GF-D8 (cell line): ENCODE results near the gene RNF133.
"Not testable (repeated sequence)": the region's sequence is repeated elsewhere in the genome, so short reads cannot be mapped to it uniquely, and the experiment has no call there.

Experiments used
- DNase-seq: peaks from one replicate; lab custom pipeline; 2025; lab: John Stamatoyannopoulos, UW

The RNF133 gene

DNA sequence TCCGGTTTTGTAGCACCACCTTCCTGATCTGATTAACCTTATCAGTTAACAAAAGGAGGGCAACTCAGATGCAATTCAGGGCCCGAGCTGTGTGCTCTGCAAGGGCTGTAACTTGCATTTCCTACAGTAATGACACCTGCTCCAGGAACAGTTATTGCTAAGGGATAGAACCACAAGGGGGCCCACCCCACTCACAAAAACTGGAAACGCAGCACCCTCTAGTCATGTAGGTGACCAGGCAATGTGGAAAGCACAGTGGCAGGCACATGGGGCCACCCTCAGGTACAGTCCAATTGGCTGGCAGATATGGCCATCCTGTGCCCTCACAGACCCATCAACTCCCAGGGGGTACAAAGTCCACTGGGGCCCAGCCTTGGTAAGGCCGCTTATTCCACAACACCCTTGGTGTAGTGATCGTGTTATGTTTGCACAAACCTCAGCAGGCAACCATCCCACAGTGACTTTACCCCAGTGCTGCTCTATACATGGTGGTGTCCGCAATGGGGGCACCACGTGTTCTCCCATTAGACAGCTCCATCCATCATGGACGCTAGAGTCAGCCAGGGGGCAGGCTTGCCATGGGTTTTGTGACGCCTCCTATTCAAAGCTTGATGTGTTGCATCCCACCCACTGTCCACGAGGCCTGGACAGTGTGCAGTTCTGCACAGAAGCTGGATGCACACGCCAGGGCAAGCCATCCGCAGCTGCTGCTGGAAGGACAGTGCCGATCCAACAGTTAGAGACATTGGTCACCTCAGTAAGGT lies 9.4 kb downstream of the RNF133 start:
- no peak for DNase-seq

DNA sequence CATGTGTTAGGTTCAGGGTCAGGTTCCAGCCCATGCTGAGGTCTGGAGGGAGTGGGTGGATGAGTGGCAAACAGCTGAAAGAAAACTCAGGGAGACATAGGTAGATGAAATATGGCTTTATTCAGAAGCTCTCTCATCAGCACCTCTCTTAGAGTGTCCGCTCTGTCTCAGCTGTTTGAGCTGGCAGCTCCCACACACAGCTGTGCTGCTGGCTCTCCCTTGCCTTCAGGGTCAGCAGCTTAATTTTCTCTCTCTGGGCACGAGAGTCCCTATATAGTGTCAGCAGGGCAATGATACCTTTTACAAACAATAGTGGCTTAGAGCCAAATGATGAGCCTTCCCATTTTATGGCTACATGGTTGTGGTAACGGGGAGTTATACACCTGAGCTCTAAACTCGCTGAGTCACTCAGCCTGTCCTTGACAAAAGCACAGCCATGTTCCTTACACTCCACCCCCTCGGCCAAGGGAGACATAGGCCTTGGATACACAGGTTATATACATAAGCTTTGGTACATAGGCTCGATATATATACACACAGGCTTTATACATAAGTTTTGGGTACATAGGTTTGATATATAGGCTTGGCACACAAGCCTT lies 10.4 kb downstream of the RNF133 start:
- DNase-seq = no peak

DNA sequence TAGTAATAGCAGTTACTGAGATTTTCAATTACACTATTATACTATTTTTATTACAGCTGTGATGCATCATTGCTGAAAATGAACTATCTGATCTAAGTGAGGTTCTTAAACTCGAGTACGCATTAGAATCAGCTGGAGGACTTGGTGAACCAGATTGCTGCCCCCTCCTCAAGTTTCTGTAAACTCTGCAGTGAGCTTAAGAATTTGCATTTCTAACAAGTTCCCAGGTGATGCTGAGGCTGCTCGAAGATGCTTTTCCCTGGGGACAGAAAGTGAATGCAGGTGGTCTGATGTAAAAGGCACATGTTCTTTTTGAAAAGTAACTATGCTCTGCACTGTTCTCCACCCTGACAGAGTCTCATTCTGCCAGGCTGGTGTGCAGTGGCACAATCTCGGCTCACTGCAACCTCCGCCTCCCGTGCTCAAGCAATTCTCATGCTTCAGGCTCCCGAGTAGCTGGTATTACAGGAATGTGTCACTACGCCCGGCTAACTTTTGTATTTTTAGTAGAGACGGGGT lies 12.5 kb downstream of the RNF133 start:
- DNase-seq = no peak

DNA sequence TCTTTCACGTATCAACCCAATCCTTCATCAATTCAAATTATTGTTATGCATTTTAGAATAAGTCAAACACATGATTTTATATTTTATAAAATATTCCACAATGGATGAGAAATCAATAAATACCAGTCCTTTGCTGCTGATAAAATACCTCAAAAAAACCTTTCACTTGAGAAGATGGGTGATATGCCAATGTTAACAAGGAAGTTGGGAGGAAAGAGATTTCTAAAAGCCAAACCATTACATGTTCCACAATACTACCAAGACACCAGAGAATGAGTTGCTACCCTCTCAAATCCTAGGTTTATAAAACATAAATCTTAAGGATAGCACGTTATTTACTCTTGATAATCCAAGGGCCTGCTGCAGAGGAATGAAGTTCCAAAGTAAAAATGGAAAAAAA lies 14.4 kb downstream of the RNF133 start:
- no peak for DNase-seq

DNA sequence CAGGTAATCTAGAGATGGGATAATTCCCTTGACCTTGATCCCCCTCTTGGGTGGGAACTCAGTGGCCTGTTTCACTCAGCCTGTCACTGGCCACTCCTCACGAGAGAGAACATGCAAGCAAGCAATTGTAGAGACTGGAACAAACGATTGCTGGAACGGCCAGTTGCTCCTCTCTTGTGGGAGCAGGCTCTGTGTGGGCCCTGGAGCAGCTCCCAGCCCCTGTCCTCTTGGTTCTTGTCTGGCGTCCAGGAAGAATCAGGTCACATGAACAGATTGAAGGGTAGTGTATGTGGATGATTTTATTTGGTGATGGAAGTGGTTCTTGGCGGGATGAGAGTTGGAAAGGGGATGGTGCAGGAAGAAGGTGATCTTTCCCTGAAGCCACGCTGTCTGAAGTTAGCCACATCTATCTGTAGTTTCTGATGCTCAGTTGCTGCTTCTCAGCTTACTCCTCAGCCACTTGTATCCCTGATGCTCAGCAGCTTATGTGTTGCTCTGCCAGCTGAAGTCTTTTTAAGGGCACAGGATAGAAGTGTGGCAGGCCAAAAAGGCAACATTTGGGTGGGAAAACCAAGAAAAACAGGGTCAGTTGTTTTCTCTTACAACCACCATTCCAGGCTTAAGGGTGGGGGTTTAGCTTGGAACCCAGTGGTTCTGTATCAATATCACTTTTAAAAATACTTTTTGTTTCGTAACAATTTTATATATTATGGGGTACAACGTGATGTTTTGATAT lies 15.9 kb downstream of the RNF133 start:
- no peak for DNase-seq

DNA sequence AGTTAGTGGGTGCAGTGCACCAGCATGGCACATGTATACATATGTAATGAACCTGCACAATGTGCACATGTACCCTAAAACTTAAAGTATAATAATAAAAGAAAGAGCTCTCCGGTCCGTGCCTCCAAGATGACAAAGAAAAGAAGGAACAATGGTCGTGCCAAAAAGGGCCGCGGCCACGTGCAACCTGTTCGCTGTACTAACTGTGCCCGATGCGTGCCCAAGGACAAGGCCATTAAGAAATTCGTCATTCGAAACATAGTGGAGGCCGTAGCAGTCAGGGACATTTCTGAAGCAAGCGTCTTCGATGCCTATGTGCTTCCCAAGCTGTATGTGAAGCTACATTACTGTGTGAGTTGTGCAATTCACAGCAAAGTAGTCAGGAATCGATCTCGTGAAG lies 17.7 kb downstream of the RNF133 start:
- not testable (repeated sequence) for DNase-seq

DNA sequence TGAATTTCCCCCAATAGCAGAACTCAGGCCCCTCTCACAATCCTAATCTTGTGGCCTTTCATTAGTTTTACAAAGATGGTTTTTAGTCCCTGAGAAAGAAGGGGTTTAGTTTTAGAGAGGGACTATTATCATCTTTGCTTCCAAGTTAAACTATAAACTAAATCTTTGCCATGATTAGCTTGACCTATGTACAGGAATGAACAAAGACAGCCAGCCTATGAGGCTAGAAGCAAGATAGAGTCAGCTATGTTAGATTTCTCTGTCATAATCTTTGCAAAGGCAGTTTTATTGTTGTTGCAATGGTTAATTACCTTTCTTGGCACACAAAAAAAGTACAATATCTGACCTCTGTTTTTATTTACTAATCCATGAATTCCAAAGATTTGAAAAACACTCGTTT lies 19.1 kb downstream of the RNF133 start:
- no peak for DNase-seq

DNA sequence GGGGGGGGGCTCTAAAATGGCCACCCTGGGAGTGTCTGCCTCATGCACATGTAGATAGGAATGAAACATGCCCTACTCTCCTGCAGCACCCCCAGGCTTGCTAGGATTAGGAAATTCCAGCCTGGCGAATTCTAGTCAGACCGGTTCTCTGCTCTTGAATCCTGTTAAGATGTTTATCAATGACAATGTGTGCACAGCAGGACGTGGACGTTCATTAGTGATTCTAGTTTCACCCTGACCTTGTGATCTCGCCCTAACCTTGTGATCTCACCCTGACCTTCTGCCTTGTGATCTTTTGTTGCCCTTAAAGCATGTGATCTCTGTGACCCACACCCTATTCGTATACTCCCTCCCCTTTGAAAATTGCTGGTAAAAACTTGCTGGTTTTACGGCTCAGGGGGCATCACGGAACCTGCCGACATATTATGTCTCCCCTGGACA lies 19.6 kb downstream of the RNF133 start:
- not testable (repeated sequence) for DNase-seq

DNA sequence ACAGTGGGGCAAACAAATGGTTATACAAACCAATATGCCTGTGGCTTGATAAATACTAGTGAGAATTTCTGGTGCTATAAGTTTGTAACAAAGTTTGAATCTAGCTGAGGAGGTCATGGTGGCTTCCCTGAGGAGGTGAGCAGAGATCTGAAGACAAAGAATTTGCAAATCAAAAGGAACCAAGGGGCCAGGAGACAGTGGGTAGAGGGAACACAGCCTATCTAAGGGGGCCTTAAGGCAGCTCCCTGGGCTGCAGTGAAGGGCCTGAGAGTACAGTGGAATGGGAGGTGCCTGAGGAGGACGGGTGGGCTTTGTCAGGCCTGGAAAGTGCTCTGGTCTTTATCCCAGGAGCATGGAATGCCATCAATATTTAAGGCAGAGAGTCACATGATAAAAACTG lies 21.8 kb downstream of the RNF133 start:
- no peak for DNase-seq

DNA sequence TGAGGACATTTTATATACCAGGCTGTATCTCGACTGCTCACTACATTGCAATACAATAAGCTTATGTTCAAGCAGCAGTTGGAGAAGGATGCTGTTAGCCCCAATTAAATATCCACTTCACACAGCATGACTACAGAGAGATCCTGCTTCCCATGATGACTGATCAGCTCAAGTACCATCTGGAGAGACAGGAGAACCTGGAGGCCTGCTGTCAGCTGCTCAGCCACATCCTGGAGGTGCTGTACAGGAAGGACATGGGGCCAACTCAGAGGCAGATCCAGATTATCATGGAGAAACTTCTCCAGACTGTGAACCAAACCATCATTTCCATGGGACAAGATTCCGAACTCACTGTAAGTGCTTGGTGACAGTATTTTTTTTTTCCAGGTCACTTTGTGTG lies 22.5 kb downstream of the RNF133 start:
- DNase-seq = no peak

DNA sequence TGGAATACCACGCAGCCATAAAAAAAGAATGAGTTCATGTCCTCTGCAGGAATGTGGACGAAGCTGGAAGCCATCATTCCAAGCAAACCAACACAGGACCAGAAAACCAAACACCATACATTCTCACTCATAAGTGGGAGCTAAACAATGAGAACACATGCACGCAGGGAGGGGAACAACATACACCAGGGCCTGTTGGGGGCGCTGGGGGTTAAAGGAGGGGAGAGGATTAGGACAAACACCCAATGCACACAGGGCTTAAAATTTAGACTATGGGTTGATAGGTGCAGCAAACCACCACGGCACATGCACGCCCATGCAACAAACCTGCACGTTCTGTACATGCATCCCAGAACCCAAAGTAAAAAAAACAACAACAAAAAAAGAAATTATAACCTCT lies 23.3 kb downstream of the RNF133 start:
- DNase-seq = no peak

DNA sequence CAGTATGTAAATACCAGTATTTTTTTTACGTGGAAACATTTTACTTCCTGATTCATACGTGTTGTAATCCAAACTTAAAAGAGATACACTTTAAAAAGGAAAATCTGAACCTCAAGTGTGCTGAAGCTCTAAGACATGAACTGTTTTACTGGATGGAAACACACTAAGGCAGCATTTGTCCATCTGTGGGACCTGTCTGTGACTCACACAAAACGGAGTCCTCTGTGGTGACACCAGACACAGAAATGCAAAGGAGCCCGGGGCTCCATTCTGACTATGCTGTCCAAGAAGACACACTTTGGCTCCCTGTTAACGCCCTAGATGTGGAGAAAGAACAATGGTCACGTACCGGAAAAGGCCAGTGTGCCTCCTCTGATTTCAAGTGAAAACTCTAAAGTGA lies 23.9 kb downstream of the RNF133 start:
- DNase-seq = no peak

DNA sequence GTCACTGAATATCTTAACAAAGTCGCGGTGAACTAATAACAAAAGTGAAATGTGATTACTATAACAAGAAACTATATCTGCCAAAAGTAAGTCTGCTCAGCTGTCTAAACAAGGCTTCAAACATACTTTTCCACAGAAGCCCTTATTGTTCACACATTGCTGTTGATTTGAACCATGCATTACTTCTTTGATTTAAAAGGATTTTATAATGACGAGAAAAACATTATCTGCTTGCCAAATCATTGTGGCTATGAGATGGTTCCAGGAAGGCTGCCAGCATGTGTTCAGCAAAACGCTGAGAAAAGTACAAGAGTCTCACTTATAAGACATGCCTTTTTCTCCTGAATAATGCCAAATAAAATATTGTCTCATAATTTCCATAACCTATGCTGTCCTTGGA lies 24.4 kb downstream of the RNF133 start:
- DNase-seq = no peak

DNA sequence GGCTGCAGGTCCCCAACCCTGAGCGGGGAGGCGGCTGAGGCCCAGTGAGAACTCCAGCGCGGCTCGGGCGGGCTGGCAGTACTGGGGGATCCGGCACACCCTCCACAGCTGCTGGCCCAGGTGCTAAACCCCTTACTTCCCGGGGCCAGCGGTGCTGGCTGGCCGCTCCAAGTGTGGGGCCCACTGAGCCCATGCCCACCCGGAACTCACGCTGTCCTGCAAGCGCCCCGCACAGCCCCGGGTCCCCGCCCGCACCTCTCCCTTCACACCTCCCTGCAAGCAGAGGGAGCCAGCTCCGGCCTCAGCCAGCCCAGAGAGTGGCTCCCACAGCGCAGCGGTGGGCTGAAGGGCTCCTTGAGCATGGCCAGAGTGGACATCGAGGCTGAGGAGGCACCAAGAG lies 25.0 kb downstream of the RNF133 start:
- DNase-seq = no peak

DNA sequence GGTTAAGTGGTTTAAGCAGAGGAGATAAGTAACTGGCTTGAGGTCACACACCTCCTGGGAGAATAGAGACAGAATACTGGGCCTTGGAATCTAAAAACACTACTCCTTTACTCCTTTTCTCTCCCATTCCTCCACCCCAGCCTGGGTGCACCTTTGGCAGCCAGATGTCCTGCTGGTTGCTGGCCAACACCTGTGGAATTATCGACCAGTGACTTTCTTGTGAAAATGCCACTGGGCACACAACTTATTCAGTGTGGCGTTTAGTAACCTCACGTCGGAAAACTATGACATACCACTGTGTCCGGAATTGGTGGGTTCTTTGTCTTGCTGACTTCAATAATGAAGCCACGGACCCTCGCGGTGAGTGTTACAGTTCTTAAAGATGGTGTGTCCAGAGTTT lies 26.4 kb downstream of the RNF133 start:
- DNase-seq = no peak

DNA sequence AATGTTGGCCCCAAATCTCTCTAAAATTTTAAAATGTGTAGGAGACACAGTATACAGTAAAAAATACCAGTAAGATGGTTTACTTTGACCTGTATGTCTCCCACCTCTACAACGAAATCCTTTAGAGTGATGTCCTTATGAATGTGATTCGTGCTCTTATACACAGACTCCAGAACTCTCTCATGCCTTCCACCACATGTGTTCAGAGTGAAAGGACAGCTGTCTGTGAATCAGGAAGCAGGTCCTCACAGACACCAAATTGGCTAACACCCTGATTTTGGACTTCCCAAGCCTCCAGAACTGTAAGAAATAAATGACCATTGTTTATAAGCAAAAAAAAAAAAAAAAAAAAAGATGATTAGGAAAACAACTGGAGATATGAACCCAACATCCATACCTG lies 35.2 kb downstream of the RNF133 start:
- DNase-seq = no peak

DNA sequence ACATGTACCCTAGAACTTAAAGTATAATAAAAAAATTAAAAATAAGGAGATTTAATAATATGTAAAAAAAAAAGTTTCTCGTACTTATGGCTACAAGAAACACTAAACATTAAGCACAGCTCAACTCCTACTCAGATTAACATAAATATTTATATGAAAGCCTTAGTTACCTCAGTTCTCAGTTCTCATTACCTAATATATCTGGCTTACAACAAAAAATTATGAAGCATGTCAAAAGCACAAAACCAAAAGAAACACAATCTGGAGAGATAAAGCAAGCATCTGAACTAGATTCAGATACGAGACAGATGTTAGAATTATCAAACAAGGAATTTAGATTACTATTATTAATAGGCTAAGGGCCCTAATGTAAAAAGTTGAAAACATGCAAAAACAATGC lies 40.1 kb downstream of the RNF133 start:
- DNase-seq = no peak

DNA sequence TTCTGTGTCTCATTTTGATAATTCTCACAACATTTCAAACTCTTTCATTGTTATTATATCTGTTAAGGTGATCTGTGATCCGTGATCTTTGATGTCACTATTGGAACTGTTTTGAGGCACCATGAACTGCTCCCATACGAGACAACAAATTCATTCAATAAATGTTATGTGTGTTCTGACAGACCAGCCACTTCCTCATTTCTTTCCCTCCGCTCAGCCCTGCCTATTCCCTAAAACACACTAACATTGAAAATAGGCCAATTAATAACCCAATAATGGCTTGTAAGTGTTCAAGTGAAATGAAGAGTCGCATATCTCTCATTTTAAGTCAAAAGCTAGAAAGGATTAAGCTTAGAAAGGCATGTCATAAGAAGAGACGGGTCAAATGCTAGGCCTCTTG lies 45.2 kb downstream of the RNF133 start:
- no peak for DNase-seq

DNA sequence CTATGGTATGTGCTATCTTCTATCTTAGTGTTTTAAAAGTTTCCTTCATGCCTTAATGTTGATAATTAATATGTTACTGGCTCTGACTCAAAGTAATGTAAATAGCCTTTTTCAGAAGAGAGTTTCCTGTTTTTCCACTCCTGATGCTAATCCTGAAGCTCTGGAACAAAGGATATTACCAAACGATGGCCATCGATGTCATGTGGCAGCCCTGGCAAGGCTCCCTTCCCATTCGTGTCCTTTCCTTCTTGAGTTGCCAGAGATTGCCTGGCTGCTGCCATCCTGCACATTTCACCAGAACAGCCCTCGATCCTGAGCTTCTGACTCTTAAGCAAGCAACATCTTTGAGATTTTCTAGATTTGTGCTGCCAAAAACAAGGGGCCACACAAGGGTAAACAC lies 46.0 kb downstream of the RNF133 start:
- DNase-seq = no peak

DNA sequence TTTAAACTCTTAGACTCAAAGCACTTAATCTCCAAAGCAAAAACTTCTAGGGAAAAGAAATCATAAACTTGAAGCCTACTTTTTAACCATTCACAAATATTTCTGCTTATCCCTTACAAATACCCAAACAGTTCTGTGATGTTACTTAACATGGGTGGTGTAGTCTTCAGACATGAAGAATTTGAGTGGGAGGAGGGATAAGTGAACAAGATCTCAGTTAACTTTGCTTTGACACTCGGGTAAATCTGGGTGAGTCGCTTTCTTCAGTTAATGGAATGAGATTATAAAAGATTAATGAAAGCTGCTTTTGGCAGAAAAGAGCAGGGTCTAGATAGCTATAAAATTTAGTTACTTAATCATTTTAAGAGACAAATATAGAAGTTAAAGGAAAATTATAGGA lies 47.5 kb downstream of the RNF133 start:
- DNase-seq = no peak
